GM18951 (cell line): ENCODE data around the gene L1CAM.

Source experiments
- POLR2A ChIP-seq: IDR thresholded peaks from 4 replicates; pipeline ENCODE4 v1.6.1; 2011; ENCODE audit warnings: mild to moderate bottlenecking; ENCODE audit not compliant: insufficient read length, insufficient read depth; ENCODE audit errors: extremely low read depth
- in situ Hi-C: fragments of 300-500 bp; cut with MboI; formaldehyde crosslinking; loops from one replicate; pipeline ENCODE4 v1.12.0; 2022; ENCODE audit warnings: low sequenced_read_pairs, mixed read lengths, inconsistent platforms; ENCODE audit not compliant: unreplicated experiment

Gene L1CAM

GRCh38 chrX:153848325-153848724 lies 37.6 kb downstream of the L1CAM start:
- TF ChIP-seq POLR2A: no peak
- in situ Hi-C loops: no loop called here

GRCh38 chrX:153845842-153846241 lies 40.1 kb downstream of the L1CAM start:
- TF ChIP-seq POLR2A: no peak
- in situ Hi-C loops: no loop called here

- TF ChIP-seq POLR2A: no peak
Measured at GRCh38 chrX:153845195-153845594, 40.8 kb downstream of the L1CAM start.

GRCh38 chrX:153844509-153845082 lies 41.4 kb downstream of the L1CAM start:
- no peak for TF ChIP-seq POLR2A
- in situ Hi-C loops: no loop called here

More at GRCh38 chrX:153845195-153845594, 40.8 kb downstream of the L1CAM start:
- in situ Hi-C loops: no loop called here

GRCh38 chrX:153836921-153837320 lies 49.1 kb downstream of the L1CAM start:
- in situ Hi-C loops: no loop called here
- no peak for TF ChIP-seq POLR2A

- in situ Hi-C loops: no loop called here
- TF ChIP-seq POLR2A: no peak
Measured at GRCh38 chrX:153832728-153833127, 53.2 kb downstream of the L1CAM start.

GRCh38 chrX:153831429-153832150 lies 54.4 kb downstream of the L1CAM start:
- in situ Hi-C loops: no loop called here
- no peak for TF ChIP-seq POLR2A

- no peak for TF ChIP-seq POLR2A
- in situ Hi-C loops: no loop called here
Measured at GRCh38 chrX:153830640-153831428, 55.1 kb downstream of the L1CAM start.

- in situ Hi-C loops: no loop called here
- TF ChIP-seq POLR2A: no peak
Measured at GRCh38 chrX:153829799-153830639, 56.0 kb downstream of the L1CAM start, which contains the start of gene PDZD4. PDZD4 (minus strand) TSS chrX:153830544; CDS start chrX:153830298, 246 bp downstream.

GRCh38 chrX:153829549-153829798 lies 56.5 kb downstream of the L1CAM start:
- in situ Hi-C loops: no loop called here
- no peak for TF ChIP-seq POLR2A

GRCh38 chrX:153828723-153829548 lies 57.0 kb downstream of the L1CAM start:
- TF ChIP-seq POLR2A: no peak
- in situ Hi-C loops: no loop called here

- no peak for TF ChIP-seq POLR2A
- in situ Hi-C loops: no loop called here
Measured at GRCh38 chrX:153828308-153828707, 57.7 kb downstream of the L1CAM start.

- TF ChIP-seq POLR2A: no peak
- in situ Hi-C loops: no loop called here
Measured at GRCh38 chrX:153827903-153828302, 58.1 kb downstream of the L1CAM start.

- TF ChIP-seq POLR2A: no peak
- in situ Hi-C loops: no loop called here
Measured at GRCh38 chrX:153827016-153827415, 59.0 kb downstream of the L1CAM start.
